ENCODE data around the gene RPRD1A.

RPRD1A gene

GRCh38 chr18:36045241-36045991 lies 21.9 kb downstream of the RPRD1A start:
- no peak overlapping the region for H3K4me2 ChIP-seq (ENCODE audit: low read depth, low read length, poor library complexity, severe bottlenecking)
- peaks cover 12% of the 10 kb centered on the region; the same call in 1 of the 2 replicates for H3K36me3 ChIP-seq (ENCODE audit: low read length)
- H3K27me3 ChIP-seq (ENCODE audit: low read length), result no peaks in the 10 kb centered on the region
- no peak overlapping the region for H3K27ac ChIP-seq (ENCODE audit: low read depth, low read length)
- peaks cover 17% of the 10 kb centered on the region; the same call in 1 of the 2 replicates for H4K20me1 ChIP-seq (ENCODE audit: low read depth, low read length)
- H3K9ac ChIP-seq (ENCODE audit: low read length), result no peak overlapping the region
- no peak overlapping the region for H3K4me3 ChIP-seq (ENCODE audit: insufficient read depth, low read length, poor library complexity, severe bottlenecking)
- H3K9me2 ChIP-seq (replicated peaks; ENCODE audit: insufficient read depth, low read length), result no peaks in the 10 kb centered on the region
- no peak for TF ChIP-seq EZH2phosphoT487 (conservative IDR thresholded peaks at IDR 0.05; ENCODE audit: low read length)
- TF ChIP-seq, protein P1, sequence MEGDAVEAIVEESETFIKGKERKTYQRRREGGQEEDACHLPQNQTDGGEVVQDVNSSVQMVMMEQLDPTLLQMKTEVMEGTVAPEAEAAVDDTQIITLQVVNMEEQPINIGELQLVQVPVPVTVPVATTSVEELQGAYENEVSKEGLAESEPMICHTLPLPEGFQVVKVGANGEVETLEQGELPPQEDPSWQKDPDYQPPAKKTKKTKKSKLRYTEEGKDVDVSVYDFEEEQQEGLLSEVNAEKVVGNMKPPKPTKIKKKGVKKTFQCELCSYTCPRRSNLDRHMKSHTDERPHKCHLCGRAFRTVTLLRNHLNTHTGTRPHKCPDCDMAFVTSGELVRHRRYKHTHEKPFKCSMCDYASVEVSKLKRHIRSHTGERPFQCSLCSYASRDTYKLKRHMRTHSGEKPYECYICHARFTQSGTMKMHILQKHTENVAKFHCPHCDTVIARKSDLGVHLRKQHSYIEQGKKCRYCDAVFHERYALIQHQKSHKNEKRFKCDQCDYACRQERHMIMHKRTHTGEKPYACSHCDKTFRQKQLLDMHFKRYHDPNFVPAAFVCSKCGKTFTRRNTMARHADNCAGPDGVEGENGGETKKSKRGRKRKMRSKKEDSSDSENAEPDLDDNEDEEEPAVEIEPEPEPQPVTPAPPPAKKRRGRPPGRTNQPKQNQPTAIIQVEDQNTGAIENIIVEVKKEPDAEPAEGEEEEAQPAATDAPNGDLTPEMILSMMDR (IDR thresholded peaks at IDR 0.05; ENCODE audit: insufficient read depth, low read length, poor library complexity, severe bottlenecking), result no peak
- H3K9me3 ChIP-seq (ENCODE audit: insufficient read depth, low read length), result no peaks in the 10 kb centered on the region
- H3F3A ChIP-seq (ENCODE audit: insufficient read depth), result peaks cover 8% of the 10 kb centered on the region; the same call in 1 of the 2 replicates
- H3K79me2 ChIP-seq (ENCODE audit: insufficient read depth, low read length), result peaks cover 100% of the 10 kb centered on the region
- no peak overlapping the region for H2AFZ ChIP-seq (ENCODE audit: low read depth, low read length, severe bottlenecking)

GRCh38 chr18:36043153-36043552 lies 24.2 kb downstream of the RPRD1A start:
- Histone ChIP-seq H4K20me1 (ENCODE audit: low read depth, low read length) (peaks cover 12% of the 10 kb centered on the region; the same call in 1 of the 2 replicates), H3K9me3 (ENCODE audit: insufficient read depth, low read length) (peaks cover 17% of the 10 kb centered on the region), H3K79me2 (ENCODE audit: insufficient read depth, low read length) (peaks cover 100% of the 10 kb centered on the region), H3K9ac (ENCODE audit: low read length) (no peak overlapping the region), H3K27me3 (ENCODE audit: low read length) (no peaks in the 10 kb centered on the region), H3K27ac (ENCODE audit: low read depth, low read length) (no peak overlapping the region), H3K4me3 (ENCODE audit: insufficient read depth, low read length, poor library complexity, severe bottlenecking) (no peak overlapping the region), H3K4me2 (ENCODE audit: low read depth, low read length, poor library complexity, severe bottlenecking) (no peak overlapping the region), H2AFZ (ENCODE audit: low read depth, low read length, severe bottlenecking) (no peak overlapping the region), H3F3A (ENCODE audit: insufficient read depth) (0 out of 2 replicates have a peak, but pooled peaks cover 5% of the 10 kb centered on the region), H3K36me3 (ENCODE audit: low read length) (peaks cover 34% of the 10 kb centered on the region), H3K9me2 (replicated peaks; ENCODE audit: insufficient read depth, low read length) (no peaks in the 10 kb centered on the region)
- no peak for TF ChIP-seq EZH2phosphoT487 (conservative IDR thresholded peaks at IDR 0.05; ENCODE audit: low read length)

- no peak overlapping the region for H3K4me2 ChIP-seq (ENCODE audit: low read depth, low read length, poor library complexity, severe bottlenecking)
- peaks cover 23% of the 10 kb centered on the region for H3K9me3 ChIP-seq (ENCODE audit: insufficient read depth, low read length)
- H3K79me2 ChIP-seq (ENCODE audit: insufficient read depth, low read length), result peaks cover 100% of the 10 kb centered on the region
- no peaks in the 10 kb centered on the region for H3K27me3 ChIP-seq (ENCODE audit: low read length)
- no peak overlapping the region for H3K27ac ChIP-seq (ENCODE audit: low read depth, low read length)
- H3K4me3 ChIP-seq (ENCODE audit: insufficient read depth, low read length, poor library complexity, severe bottlenecking), result no peak overlapping the region
- no peak overlapping the region for H2AFZ ChIP-seq (ENCODE audit: low read depth, low read length, severe bottlenecking)
- H4K20me1 ChIP-seq (ENCODE audit: low read depth, low read length), result peaks cover 12% of the 10 kb centered on the region; the same call in 1 of the 2 replicates
- TF ChIP-seq EZH2phosphoT487 (conservative IDR thresholded peaks at IDR 0.05; ENCODE audit: low read length), result no peak
- TF ChIP-seq, protein P1 (IDR thresholded peaks at IDR 0.05; ENCODE audit: insufficient read depth, low read length, poor library complexity, severe bottlenecking), result no peak
- peaks cover 39% of the 10 kb centered on the region for H3K36me3 ChIP-seq (ENCODE audit: low read length)
- no peaks in the 10 kb centered on the region for H3K9me2 ChIP-seq (replicated peaks; ENCODE audit: insufficient read depth, low read length)
- H3K9ac ChIP-seq (ENCODE audit: low read length), result no peak overlapping the region
- H3F3A ChIP-seq (ENCODE audit: insufficient read depth), result no peaks in the 10 kb centered on the region
These were observed 26.2 kb downstream of the RPRD1A start for GRCh38 chr18:36041146-36041545.

DNA sequence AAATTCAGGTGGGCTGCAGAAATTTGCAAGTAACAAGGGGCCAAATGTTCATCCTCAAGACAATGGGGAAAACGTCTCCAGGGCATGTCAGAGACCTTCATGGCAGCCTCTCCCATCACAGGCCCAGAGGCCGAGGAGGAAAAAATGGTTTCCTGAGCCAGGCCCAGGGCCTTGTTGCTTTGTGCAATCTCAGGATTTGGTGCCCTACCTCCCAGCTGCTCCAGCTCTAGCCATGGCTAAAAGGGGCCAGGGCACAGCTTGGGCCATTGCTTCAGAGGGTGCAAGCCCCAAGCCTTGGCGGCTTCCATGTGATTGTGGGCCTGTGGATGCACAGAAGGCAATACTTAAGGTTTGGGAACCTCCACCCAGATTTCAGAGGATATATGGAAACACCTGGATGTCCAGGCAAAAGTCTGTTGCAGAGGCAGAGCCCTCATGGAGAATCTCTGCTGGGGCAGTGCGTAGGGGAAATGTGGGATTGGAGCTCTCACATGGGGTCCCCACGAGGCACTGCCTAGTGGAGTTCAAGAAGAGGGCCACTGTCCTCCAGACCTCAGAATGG lies 29.2 kb downstream of the RPRD1A start:
- no peak overlapping the region for H2AFZ ChIP-seq (ENCODE audit: low read depth, low read length, severe bottlenecking)
- H3K27ac ChIP-seq (ENCODE audit: low read depth, low read length), result no peak overlapping the region
- H3K27me3 ChIP-seq (ENCODE audit: low read length), result no peaks in the 10 kb centered on the region
- H3K36me3 ChIP-seq (ENCODE audit: low read length), result peaks cover 39% of the 10 kb centered on the region
- H3F3A ChIP-seq (ENCODE audit: insufficient read depth), result 0 out of 2 replicates have a peak, but pooled peaks cover 3% of the 10 kb centered on the region
- H3K4me3 ChIP-seq (ENCODE audit: insufficient read depth, low read length, poor library complexity, severe bottlenecking), result no peak overlapping the region
- peaks cover 100% of the 10 kb centered on the region for H3K79me2 ChIP-seq (ENCODE audit: insufficient read depth, low read length)
- TF ChIP-seq, protein P1 (IDR thresholded peaks at IDR 0.05; ENCODE audit: insufficient read depth, low read length, poor library complexity, severe bottlenecking), result no peak
- H3K4me2 ChIP-seq (ENCODE audit: low read depth, low read length, poor library complexity, severe bottlenecking), result no peak overlapping the region
- H3K9me2 ChIP-seq (replicated peaks; ENCODE audit: insufficient read depth, low read length), result no peaks in the 10 kb centered on the region
- H3K9ac ChIP-seq (ENCODE audit: low read length), result no peak overlapping the region
- 0 out of 2 replicates have a peak, but pooled peaks cover under 1% of the 10 kb centered on the region for H4K20me1 ChIP-seq (ENCODE audit: low read depth, low read length)
- peaks cover 23% of the 10 kb centered on the region for H3K9me3 ChIP-seq (ENCODE audit: insufficient read depth, low read length)
